Measurements from ENCODE around the gene FAM24B. TPM values are rescaled to one million over a fixed set of nuclear protein-coding genes. Genes with fewer than 3 reads are reported as not detected.
"Not testable (repeated sequence)": the region's sequence is repeated elsewhere in the genome, so short reads cannot be mapped to it uniquely, and the experiment has no call there.

The FAM24B gene
- total RNA-seq, 1 experiment from 2014 or later: 16.3 TPM

DNA sequence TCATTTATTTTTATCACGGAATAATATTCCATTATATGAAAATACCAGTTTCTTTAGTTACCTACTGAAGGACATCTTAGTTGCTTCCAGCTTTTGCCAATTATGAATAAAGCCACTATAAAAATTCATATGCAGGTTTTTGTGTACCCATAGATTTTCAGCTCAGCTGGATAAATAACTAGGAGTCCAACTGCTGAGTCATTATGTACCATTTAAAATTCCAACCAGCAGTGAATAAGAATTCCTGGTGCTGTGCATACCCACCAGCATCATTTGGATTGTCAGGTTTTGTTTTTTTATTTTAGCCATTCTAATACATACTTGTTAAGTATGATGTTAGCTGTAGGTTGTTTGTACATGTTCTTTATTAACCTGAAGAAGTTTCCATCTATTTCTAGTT, 14.5 kb downstream of the FAM24B start:
- no peak overlapping the region for H3K9ac ChIP-seq (ENCODE audit: low read length)
- no peaks in the 10 kb centered on the region for H3K9me2 ChIP-seq (replicated peaks; ENCODE audit: insufficient read depth, low read length)
- no peaks in the 10 kb centered on the region for H3K9me3 ChIP-seq (ENCODE audit: low read length)
- no peaks in the 10 kb centered on the region for H4K20me1 ChIP-seq (ENCODE audit: insufficient read depth, low read depth, low read length)
- no peak overlapping the region for H3K4me3 ChIP-seq (ENCODE audit: low read length)
- H2AFZ ChIP-seq (ENCODE audit: low read length): no peak overlapping the region
- DNase-seq: no peak
- no peak overlapping the region for H3K27ac ChIP-seq (ENCODE audit: low read length)
- H3K36me3 ChIP-seq (ENCODE audit: insufficient read depth, low read length): no peaks in the 10 kb centered on the region
- H3K79me2 ChIP-seq (ENCODE audit: low read length): peaks cover 72% of the 10 kb centered on the region
- no peaks in the 10 kb centered on the region for H3K27me3 ChIP-seq (ENCODE audit: low read length)
- peaks cover 9% of the 10 kb centered on the region for H3K4me1 ChIP-seq (ENCODE audit: low read length)
- H3K4me2 ChIP-seq (ENCODE audit: low read depth, low read length, poor library complexity, severe bottlenecking): no peak overlapping the region

DNA sequence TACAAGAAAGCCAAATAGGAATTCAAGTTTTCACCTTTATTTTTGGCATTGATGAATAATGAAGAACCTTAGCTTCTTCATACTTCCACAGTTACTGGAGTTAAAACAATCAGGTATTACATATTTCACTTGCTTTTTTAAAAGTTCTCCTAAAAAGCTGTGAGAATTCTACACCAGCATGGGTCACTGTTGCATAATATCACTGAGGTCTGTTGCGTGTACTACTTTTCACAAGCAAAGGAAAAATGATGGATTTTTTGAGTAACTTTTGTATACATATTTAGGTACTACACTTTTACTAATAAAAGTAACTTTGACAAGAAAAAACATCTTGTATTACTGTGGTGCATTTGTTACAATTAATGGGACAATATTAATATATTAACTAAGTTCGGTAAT, 15.2 kb downstream of the FAM24B start:
- peaks cover 14% of the 10 kb centered on the region for H3K4me1 ChIP-seq (ENCODE audit: low read length)
- H2AFZ ChIP-seq (ENCODE audit: low read length): no peak overlapping the region
- H3K9me2 ChIP-seq (replicated peaks; ENCODE audit: insufficient read depth, low read length): no peaks in the 10 kb centered on the region
- H3K4me2 ChIP-seq (ENCODE audit: low read depth, low read length, poor library complexity, severe bottlenecking): no peak overlapping the region
- no peaks in the 10 kb centered on the region for H3K9me3 ChIP-seq (ENCODE audit: low read length)
- no peaks in the 10 kb centered on the region for H3K27me3 ChIP-seq (ENCODE audit: low read length)
- no peaks in the 10 kb centered on the region for H4K20me1 ChIP-seq (ENCODE audit: insufficient read depth, low read depth, low read length)
- H3K36me3 ChIP-seq (ENCODE audit: insufficient read depth, low read length): 0 out of 2 replicates have a peak, but pooled peaks cover 4% of the 10 kb centered on the region
- DNase-seq: no peak
- H3K4me3 ChIP-seq (ENCODE audit: low read length): no peak overlapping the region
- H3K79me2 ChIP-seq (ENCODE audit: low read length): peaks cover 79% of the 10 kb centered on the region
- H3K27ac ChIP-seq (ENCODE audit: low read length): no peak overlapping the region
- H3K9ac ChIP-seq (ENCODE audit: low read length): no peak overlapping the region

DNA sequence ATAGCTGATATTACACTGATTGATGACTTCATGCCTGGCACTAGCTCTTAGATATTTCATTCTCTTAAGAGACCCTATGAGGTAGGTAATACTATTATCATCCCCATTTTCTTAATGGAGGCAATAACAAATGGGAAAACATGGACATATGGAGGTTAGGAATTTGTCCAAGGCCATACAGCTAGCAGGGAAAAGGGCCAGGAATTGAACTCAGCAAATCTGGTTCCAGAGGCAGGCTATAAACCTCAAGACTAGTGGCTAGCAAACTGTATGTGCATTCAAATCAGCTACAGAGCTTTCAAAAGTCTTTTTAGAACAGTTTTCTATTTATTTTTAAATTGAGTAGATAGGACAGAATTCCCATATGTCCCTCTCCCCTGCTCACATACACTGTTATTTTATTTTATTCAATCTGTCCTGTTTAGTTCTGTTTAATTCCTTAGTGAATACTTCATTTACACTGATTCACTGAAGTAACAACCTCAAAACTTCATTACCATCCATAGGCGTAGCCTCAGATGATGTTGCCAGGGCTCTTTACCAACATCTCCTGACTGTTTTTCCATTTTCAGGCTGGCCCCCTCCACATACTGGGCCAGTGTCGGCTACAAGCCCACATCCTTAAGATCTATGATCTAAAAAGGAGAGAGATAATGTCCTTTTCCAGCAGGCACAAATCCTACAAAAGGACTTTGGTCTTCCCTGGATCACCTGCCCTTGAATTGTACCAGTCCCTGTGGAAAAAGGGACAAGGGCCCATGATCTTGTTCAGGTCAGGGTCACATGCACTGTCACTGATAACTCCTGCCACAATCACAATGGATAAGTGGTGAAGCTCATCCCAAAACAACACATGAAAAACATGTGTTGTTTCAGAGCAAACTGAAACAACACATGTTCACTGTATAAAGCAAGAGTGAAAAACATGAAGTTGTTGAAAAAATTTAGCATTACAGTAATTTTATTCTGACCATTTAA, 15.9 kb downstream of the FAM24B start:
- Histone ChIP-seq H3K79me2 (ENCODE audit: low read length) (peaks cover 86% of the 10 kb centered on the region), H3K27me3 (ENCODE audit: low read length) (no peaks in the 10 kb centered on the region), H3K4me2 (ENCODE audit: low read depth, low read length, poor library complexity, severe bottlenecking) (no peak overlapping the region)

DNA sequence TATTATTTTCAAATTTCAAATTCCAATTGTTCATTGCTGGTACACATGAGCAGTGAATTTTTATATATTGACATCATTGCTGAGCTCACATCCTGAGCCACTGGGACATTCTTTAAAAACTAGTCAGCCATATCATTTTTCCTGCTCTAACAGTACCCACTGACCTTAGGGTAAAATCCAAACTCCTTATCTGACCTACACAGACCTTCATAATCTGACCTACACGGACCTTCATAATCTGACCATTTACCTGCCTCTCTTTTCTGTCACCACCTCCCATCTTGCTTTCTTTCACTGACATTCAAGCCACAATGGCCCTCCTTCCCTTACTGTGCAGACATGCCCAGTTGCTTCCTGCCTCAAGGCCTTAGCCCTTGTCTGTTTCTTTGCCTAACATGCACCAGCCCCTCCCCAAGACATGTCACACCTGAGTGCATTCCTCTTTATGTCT, 17.6 kb downstream of the FAM24B start:
- Histone ChIP-seq H2AFZ (ENCODE audit: low read length) (no peak overlapping the region), H3K4me3 (ENCODE audit: low read length) (no peak overlapping the region), H3K4me1 (ENCODE audit: low read length) (peaks cover 10% of the 10 kb centered on the region), H3K9me2 (replicated peaks; ENCODE audit: insufficient read depth, low read length) (no peaks in the 10 kb centered on the region), H3K9ac (ENCODE audit: low read length) (no peak overlapping the region), H3K79me2 (ENCODE audit: low read length) (peaks cover 95% of the 10 kb centered on the region), H3K36me3 (ENCODE audit: insufficient read depth, low read length) (0 out of 2 replicates have a peak, but pooled peaks cover 4% of the 10 kb centered on the region), H3K27me3 (ENCODE audit: low read length) (no peaks in the 10 kb centered on the region), H3K4me2 (ENCODE audit: low read depth, low read length, poor library complexity, severe bottlenecking) (no peak overlapping the region), H3K9me3 (ENCODE audit: low read length) (no peaks in the 10 kb centered on the region), H4K20me1 (ENCODE audit: insufficient read depth, low read depth, low read length) (no peaks in the 10 kb centered on the region), H3K27ac (ENCODE audit: low read length) (no peak overlapping the region)
- no peak for DNase-seq

More for the DNA sequence above, 15.9 kb downstream of the FAM24B start:
- no peak overlapping the region for H3K4me3 ChIP-seq (ENCODE audit: low read length)
- H3K9me2 ChIP-seq (replicated peaks; ENCODE audit: insufficient read depth, low read length): no peaks in the 10 kb centered on the region
- H2AFZ ChIP-seq (ENCODE audit: low read length): no peak overlapping the region
- peaks cover 14% of the 10 kb centered on the region for H3K4me1 ChIP-seq (ENCODE audit: low read length)
- H3K27ac ChIP-seq (ENCODE audit: low read length): no peak overlapping the region
- H3K9me3 ChIP-seq (ENCODE audit: low read length): no peaks in the 10 kb centered on the region
- no peak for DNase-seq
- H3K9ac ChIP-seq (ENCODE audit: low read length): no peak overlapping the region
- H3K36me3 ChIP-seq (ENCODE audit: insufficient read depth, low read length): 0 out of 2 replicates have a peak, but pooled peaks cover 4% of the 10 kb centered on the region
- no peaks in the 10 kb centered on the region for H4K20me1 ChIP-seq (ENCODE audit: insufficient read depth, low read depth, low read length)

DNA sequence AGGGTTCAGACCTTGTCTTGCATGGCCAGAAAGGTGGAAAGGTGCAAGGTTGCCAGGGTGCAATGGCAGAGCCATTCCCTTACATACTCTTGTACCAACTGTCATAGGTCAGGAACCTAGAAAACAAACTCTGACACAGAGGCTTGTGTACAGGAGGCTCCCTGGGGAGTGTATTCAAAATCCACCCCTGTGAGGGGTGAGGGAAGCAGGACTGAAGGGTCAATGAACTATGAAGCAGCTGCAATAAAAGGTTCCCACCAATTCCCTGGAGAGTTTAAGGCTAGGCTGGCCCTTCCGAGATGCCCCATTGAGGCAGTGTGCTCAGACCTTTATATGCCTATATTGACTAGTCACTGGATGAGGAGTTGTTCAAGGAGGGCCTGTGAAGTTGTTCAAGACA, 19.9 kb downstream of the FAM24B start:
- Histone ChIP-seq H3K79me2 (ENCODE audit: low read length) (peaks cover 86% of the 10 kb centered on the region), H3K9me2 (replicated peaks; ENCODE audit: insufficient read depth, low read length) (no peaks in the 10 kb centered on the region), H3K27ac (ENCODE audit: low read length) (no peak overlapping the region)

DNA sequence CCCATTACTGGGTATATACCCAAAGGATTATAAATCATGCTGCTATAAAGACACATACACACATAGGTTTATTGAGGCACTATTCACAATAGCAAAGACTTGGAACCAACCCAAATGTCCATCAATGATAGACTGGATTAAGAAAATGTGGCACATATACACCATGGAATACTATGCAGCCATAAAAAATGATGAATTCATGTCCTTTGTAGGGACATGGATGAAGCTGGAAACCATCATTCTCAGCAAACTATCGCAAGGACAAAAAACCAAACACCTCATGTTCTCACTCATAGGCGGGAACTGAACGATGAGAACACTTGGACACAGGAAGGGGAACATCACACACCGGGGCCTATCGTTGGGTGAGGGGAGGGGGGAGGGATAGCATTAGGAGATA, 21.3 kb downstream of the FAM24B start:
- H3K4me3 ChIP-seq (ENCODE audit: low read length); H3K9ac ChIP-seq (ENCODE audit: low read length); H4K20me1 ChIP-seq (ENCODE audit: insufficient read depth, low read depth, low read length); H3K36me3 ChIP-seq (ENCODE audit: insufficient read depth, low read length); H3K9me3 ChIP-seq (ENCODE audit: low read length); H3K4me2 ChIP-seq (ENCODE audit: low read depth, low read length, poor library complexity, severe bottlenecking); H2AFZ ChIP-seq (ENCODE audit: low read length); DNase-seq; H3K4me1 ChIP-seq (ENCODE audit: low read length); H3K9me2 ChIP-seq (replicated peaks; ENCODE audit: insufficient read depth, low read length); H3K27me3 ChIP-seq (ENCODE audit: low read length); H3K27ac ChIP-seq (ENCODE audit: low read length): not testable (repeated sequence)
- H3K79me2 ChIP-seq (ENCODE audit: low read length): peaks cover 75% of the 10 kb centered on the region

More for the DNA sequence above, 19.9 kb downstream of the FAM24B start:
- Histone ChIP-seq H3K9me3 (ENCODE audit: low read length) (no peaks in the 10 kb centered on the region), H3K4me3 (ENCODE audit: low read length) (no peak overlapping the region), H3K4me2 (ENCODE audit: low read depth, low read length, poor library complexity, severe bottlenecking) (no peak overlapping the region), H3K36me3 (ENCODE audit: insufficient read depth, low read length) (0 out of 2 replicates have a peak, but pooled peaks cover 4% of the 10 kb centered on the region), H3K9ac (ENCODE audit: low read length) (no peak overlapping the region), H3K4me1 (ENCODE audit: low read length) (peaks cover 8% of the 10 kb centered on the region; the same call in 1 of the 2 replicates), H2AFZ (ENCODE audit: low read length) (no peak overlapping the region), H3K27me3 (ENCODE audit: low read length) (no peaks in the 10 kb centered on the region), H4K20me1 (ENCODE audit: insufficient read depth, low read depth, low read length) (no peaks in the 10 kb centered on the region)
- no peak for DNase-seq

DNA sequence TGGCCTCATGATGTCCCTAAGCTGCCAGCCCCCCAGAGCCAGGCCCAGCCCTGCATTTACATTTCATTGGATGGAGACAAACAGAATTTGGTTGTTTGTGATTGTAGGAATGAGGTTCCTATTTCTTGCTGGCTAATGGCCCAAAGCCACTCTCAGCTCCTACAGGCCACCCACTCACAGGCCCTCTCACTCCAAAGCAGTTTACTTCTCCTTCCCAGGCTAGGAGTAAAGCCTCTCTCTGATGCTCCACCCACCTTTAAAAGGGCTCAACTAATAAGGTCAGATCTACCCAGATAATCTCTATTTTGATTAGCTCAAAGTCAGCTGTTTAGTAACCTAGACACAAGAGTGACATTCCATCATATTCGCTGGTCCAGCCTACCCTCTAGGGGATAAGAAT, 22.5 kb downstream of the FAM24B start:
- H2AFZ ChIP-seq (ENCODE audit: low read length): no peak overlapping the region
- no peaks in the 10 kb centered on the region for H3K9me3 ChIP-seq (ENCODE audit: low read length)
- no peaks in the 10 kb centered on the region for H3K27me3 ChIP-seq (ENCODE audit: low read length)
- no peak overlapping the region for H3K27ac ChIP-seq (ENCODE audit: low read length)
- H3K9me2 ChIP-seq (replicated peaks; ENCODE audit: insufficient read depth, low read length): no peaks in the 10 kb centered on the region
- no peak overlapping the region for H3K4me2 ChIP-seq (ENCODE audit: low read depth, low read length, poor library complexity, severe bottlenecking)
- peaks cover 67% of the 10 kb centered on the region for H3K79me2 ChIP-seq (ENCODE audit: low read length)
- peaks cover 8% of the 10 kb centered on the region; the same call in 1 of the 2 replicates for H3K4me1 ChIP-seq (ENCODE audit: low read length)
- H3K36me3 ChIP-seq (ENCODE audit: insufficient read depth, low read length): peaks cover 4% of the 10 kb centered on the region
- no peak overlapping the region for H3K9ac ChIP-seq (ENCODE audit: low read length)
- no peak overlapping the region for H3K4me3 ChIP-seq (ENCODE audit: low read length)
- no peaks in the 10 kb centered on the region for H4K20me1 ChIP-seq (ENCODE audit: insufficient read depth, low read depth, low read length)
- DNase-seq: no peak

DNA sequence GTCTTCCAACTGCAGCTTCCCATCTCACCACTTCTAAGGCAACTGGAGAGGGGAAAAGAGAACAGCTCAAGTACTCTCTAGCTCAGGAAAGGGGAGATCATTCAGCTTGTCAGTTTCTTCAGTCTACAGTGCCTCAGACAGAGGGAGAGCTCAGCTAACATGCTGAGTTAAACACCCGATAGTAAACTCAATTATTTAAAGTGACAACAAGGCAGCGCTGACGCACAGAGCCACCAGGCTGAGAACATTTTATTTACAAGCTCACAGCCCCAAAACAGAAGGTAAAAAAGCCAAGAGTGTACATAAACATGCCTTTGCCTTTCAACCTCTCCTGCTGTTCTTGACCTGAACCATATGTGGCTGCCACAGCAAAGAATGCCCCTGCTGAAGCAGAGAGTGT, 23.6 kb downstream of the FAM24B start:
- Histone ChIP-seq H3K79me2 (ENCODE audit: low read length) (peaks cover 59% of the 10 kb centered on the region), H4K20me1 (ENCODE audit: insufficient read depth, low read depth, low read length) (no peaks in the 10 kb centered on the region), H3K9me3 (ENCODE audit: low read length) (no peaks in the 10 kb centered on the region), H3K4me2 (ENCODE audit: low read depth, low read length, poor library complexity, severe bottlenecking) (no peak overlapping the region), H3K4me1 (ENCODE audit: low read length) (peaks cover 8% of the 10 kb centered on the region; the same call in 1 of the 2 replicates), H3K36me3 (ENCODE audit: insufficient read depth, low read length) (peaks cover 10% of the 10 kb centered on the region), H2AFZ (ENCODE audit: low read length) (no peak overlapping the region), H3K27me3 (ENCODE audit: low read length) (no peaks in the 10 kb centered on the region), H3K27ac (ENCODE audit: low read length) (no peak overlapping the region), H3K4me3 (ENCODE audit: low read length) (no peak overlapping the region), H3K9me2 (replicated peaks; ENCODE audit: insufficient read depth, low read length) (no peaks in the 10 kb centered on the region), H3K9ac (ENCODE audit: low read length) (no peak overlapping the region)
- no peak for DNase-seq
